HepG2 (cell line): ENCODE results near the gene SRPRA. TPM values are rescaled to one million over a fixed set of nuclear protein-coding genes. Genes with fewer than 3 reads are reported as not detected.
A peak's percentile ranks its signal among the peaks of the same experiment; 100 is the strongest.

Source experiments
- ARNT2 ChIP-seq: sonication (generic); formaldehyde crosslinking; IDR thresholded peaks from 2 replicates; pipeline ENCODE4 v1.8.0; 2022; ENCODE audit warnings: mild to moderate bottlenecking, low read depth, missing genetic modification reagents, moderate library complexity
- CBX1 ChIP-seq: IDR thresholded peaks from one replicate; pipeline ENCODE4 v1.6.1; 2016; ENCODE audit warnings: antibody characterized with exemption, low read depth
- E2F2 ChIP-seq: sonication (generic); formaldehyde crosslinking; IDR thresholded peaks from 2 replicates; pipeline ENCODE4 v1.4.0; 2020; ENCODE audit warnings: missing genetic modification reagents, borderline replicate concordance
- MXD4 ChIP-seq: IDR thresholded peaks from 2 replicates; pipeline ENCODE4 v1.6.1; 2016; ENCODE audit warnings: mild to moderate bottlenecking, missing biosample characterization, missing genetic modification reagents
- TAF1 ChIP-seq: sonication (generic); formaldehyde crosslinking; IDR thresholded peaks from 2 replicates; pipeline ENCODE4 v1.4.0; 2020; ENCODE audit warnings: missing genetic modification reagents
- TBP ChIP-seq: sonication (generic); formaldehyde crosslinking; IDR thresholded peaks from 2 replicates; pipeline ENCODE4 v1.5.0; 2020; ENCODE audit warnings: missing genetic modification reagents
- TBX3 ChIP-seq: fragments of 450-650 bp; IDR thresholded peaks from 2 replicates; pipeline ENCODE4 v1.6.1; 2017; ENCODE audit warnings: antibody characterized with exemption, mild to moderate bottlenecking, inconsistent platforms, borderline replicate concordance
- TEAD2 ChIP-seq: sonication (generic); formaldehyde crosslinking; IDR thresholded peaks from 2 replicates; pipeline ENCODE4 v1.9.0; 2021; ENCODE audit warnings: missing genetic modification reagents
- ZBTB20 ChIP-seq: sonication (generic); formaldehyde crosslinking; IDR thresholded peaks from 2 replicates; pipeline ENCODE4 v1.8.1; 2023; ENCODE audit warnings: missing genetic modification reagents, low read depth, mild to moderate bottlenecking, borderline replicate concordance
- ZFP62 ChIP-seq: sonication (generic); formaldehyde crosslinking; IDR thresholded peaks from 2 replicates; pipeline ENCODE4 v1.4.0; 2020; ENCODE audit warnings: missing genetic modification reagents
- ZNF205 ChIP-seq: IDR thresholded peaks from 2 replicates; pipeline ENCODE4 v1.6.1; 2018; ENCODE audit warnings: missing biosample characterization, missing genetic modification reagents
- ZNF331 ChIP-seq: sonication (generic); formaldehyde crosslinking; IDR thresholded peaks from 2 replicates; pipeline ENCODE4 v1.4.0; 2020; ENCODE audit warnings: missing genetic modification reagents
- ZNF780A ChIP-seq: sonication (generic); formaldehyde crosslinking; IDR thresholded peaks from 2 replicates; pipeline ENCODE4 v1.8.0; 2022; ENCODE audit warnings: mild to moderate bottlenecking, missing genetic modification reagents, moderate library complexity
- polyA plus RNA-seq, 8 experiments: library from polyadenylated mRNA; depleted of rRNA in 3 of 8; stranded (reverse) in 7 of 8; unstranded in 1 of 8; fragments of >200 nt; fragmentation: Illumina TruSeq in 4 of 8; extraction: Trizol in 4 of 8; gene quantifications; 2 replicates each; pipeline versions ENCODE4 v1.2.1 to v1.2.3, GENCODE V29; 2011 to 2016; ENCODE audit warnings: low read depth in 4 of 8, missing spikeins in 1 of 8, mixed read lengths in 1 of 8; ENCODE audit not compliant: insufficient read depth in 1 of 8
- total RNA-seq, 5 experiments: library from RNA; depleted of rRNA; stranded (reverse); fragments of >200 nt; fragmentation: Illumina TruSeq; extraction: Trizol; gene quantifications; 2 replicates each; pipeline ENCODE4 v1.2.3, GENCODE V29; 2016; ENCODE audit warnings: low read depth in 1 of 5
- TF ChIP-seq, protein P1 (sequence below): sonication (generic); formaldehyde crosslinking; IDR thresholded peaks from 2 replicates; pipeline ENCODE4 v1.5.1; 2020; ENCODE audit warnings: mild to moderate bottlenecking, missing genetic modification reagents, moderate library complexity
- TF ChIP-seq, protein P2 (sequence below): sonication (generic); formaldehyde crosslinking; IDR thresholded peaks from 2 replicates; pipeline ENCODE4 v1.9.0; 2021; ENCODE audit warnings: missing genetic modification reagents, mild to moderate bottlenecking, borderline replicate concordance

Gene SRPRA
- total and polyA plus RNA-seq, 2 of the 13 experiments (the other 11 are each of a cell fraction or from before 2014, with no cell fraction given) = 27.7 to 64.6 TPM

DNA sequence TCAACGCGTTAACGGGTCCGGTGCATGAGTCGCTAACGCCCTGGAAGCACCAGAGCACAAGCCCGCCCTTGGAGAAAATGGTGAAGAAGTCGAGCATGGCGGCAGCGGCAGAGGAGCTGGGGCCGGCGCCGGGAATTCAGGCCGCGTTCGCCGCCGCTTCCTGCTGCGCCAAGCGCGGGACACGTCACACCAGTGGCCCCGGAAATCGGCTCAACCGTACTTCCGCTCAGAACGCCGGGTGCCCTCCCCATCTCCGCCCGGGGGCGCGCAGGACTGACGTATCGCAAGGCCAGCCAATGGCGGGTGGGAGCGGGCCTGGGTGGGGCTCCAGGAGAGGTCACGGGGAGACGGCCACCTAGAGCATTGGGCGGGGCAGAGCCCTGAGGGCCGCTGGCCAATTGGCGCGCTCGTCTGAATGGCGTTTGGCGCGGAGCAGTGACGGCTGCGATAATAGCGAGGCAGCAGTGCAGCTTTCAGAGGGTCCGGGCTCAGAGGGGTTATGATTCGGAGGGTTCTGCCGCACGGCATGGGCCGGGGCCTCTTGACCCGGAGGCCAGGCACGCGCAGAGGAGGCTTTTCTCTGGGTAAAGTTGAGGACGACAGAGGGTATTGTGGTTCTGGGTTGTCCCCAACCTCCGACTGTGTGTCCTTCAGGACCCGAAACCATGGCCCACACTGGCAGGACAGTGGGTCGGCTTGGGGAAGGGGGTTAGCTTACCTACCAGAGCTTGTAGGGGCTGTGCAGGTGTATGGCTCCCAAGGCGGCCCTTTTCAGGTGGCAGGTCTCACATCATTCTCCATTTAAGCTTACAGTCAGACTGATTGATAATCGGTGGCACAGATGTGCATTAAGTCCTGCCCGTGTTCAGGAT, at the start of gene SRPRA, which contains the start of gene FOXRED1 (continued):
- TF ChIP-seq, protein P1, sequence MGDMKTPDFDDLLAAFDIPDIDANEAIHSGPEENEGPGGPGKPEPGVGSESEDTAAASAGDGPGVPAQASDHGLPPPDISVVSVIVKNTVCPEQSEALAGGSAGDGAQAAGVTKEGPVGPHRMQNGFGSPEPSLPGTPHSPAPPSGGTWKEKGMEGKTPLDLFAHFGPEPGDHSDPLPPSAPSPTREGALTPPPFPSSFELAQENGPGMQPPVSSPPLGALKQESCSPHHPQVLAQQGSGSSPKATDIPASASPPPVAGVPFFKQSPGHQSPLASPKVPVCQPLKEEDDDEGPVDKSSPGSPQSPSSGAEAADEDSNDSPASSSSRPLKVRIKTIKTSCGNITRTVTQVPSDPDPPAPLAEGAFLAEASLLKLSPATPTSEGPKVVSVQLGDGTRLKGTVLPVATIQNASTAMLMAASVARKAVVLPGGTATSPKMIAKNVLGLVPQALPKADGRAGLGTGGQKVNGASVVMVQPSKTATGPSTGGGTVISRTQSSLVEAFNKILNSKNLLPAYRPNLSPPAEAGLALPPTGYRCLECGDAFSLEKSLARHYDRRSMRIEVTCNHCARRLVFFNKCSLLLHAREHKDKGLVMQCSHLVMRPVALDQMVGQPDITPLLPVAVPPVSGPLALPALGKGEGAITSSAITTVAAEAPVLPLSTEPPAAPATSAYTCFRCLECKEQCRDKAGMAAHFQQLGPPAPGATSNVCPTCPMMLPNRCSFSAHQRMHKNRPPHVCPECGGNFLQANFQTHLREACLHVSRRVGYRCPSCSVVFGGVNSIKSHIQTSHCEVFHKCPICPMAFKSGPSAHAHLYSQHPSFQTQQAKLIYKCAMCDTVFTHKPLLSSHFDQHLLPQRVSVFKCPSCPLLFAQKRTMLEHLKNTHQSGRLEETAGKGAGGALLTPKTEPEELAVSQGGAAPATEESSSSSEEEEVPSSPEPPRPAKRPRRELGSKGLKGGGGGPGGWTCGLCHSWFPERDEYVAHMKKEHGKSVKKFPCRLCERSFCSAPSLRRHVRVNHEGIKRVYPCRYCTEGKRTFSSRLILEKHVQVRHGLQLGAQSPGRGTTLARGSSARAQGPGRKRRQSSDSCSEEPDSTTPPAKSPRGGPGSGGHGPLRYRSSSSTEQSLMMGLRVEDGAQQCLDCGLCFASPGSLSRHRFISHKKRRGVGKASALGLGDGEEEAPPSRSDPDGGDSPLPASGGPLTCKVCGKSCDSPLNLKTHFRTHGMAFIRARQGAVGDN = peak; percentile 88
- TF ChIP-seq TBX3 (peak; percentile 12; the same call in 1 of the 2 replicates), E2F2 (CRISPR knock-in tag) (0 out of 2 replicates have a peak, but pooled peaks have one; percentile 10), ZNF331 (CRISPR knock-in tag) (peak; percentile 75; the same call in 1 of the 2 replicates), TEAD2 (no peak), ZBTB20 (CRISPR knock-in tag) (no peak), MXD4 (CRISPR knock-in tag) (peak; percentile 88), TBP (CRISPR knock-in tag) (no peak), ZNF205 (CRISPR knock-in tag) (no peak), CBX1 (peak; percentile 37), TAF1 (peak; percentile 80), ZFP62 (CRISPR knock-in tag) (no peak), ZNF780A (no peak), ARNT2 (CRISPR knock-in tag) (peak; percentile 84; the same call in 1 of the 2 replicates)
- TF ChIP-seq, protein P2, sequence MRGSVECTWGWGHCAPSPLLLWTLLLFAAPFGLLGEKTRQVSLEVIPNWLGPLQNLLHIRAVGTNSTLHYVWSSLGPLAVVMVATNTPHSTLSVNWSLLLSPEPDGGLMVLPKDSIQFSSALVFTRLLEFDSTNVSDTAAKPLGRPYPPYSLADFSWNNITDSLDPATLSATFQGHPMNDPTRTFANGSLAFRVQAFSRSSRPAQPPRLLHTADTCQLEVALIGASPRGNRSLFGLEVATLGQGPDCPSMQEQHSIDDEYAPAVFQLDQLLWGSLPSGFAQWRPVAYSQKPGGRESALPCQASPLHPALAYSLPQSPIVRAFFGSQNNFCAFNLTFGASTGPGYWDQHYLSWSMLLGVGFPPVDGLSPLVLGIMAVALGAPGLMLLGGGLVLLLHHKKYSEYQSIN = no peak
